GM18511 (cell line): ENCODE results near the gene LRRC7.
A peak's percentile ranks its signal among the peaks of the same experiment; 100 is the strongest.

Experiments
- ATAC-seq: cut with Tn5 transposase; IDR thresholded peaks from one replicate; pipeline ENCODE4 v1.9.1; 2021; ENCODE audit warnings: mild to moderate bottlenecking, moderate library complexity; ENCODE audit not compliant: unreplicated experiment

LRRC7 gene

DNA sequence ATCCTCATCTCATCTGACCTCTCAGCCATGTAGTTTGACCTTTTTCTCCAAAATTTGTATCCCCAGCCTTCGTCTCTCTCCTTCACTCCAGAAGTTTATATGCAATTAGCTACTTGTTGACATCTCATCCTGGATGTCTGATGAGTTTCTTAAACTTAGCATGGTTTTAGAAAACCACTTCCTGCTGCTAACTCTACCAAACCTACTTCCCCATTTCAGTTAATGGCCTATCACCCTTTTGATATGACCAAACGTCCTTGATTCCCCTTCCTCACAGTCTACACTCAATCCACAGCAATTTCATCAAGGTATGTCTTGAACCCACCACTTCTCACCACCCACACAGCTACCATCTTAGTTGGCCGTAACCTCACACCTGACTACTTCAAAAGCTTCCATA lies 515.8 kb downstream of the LRRC7 start:
- peak; percentile 83 for ATAC-seq

DNA sequence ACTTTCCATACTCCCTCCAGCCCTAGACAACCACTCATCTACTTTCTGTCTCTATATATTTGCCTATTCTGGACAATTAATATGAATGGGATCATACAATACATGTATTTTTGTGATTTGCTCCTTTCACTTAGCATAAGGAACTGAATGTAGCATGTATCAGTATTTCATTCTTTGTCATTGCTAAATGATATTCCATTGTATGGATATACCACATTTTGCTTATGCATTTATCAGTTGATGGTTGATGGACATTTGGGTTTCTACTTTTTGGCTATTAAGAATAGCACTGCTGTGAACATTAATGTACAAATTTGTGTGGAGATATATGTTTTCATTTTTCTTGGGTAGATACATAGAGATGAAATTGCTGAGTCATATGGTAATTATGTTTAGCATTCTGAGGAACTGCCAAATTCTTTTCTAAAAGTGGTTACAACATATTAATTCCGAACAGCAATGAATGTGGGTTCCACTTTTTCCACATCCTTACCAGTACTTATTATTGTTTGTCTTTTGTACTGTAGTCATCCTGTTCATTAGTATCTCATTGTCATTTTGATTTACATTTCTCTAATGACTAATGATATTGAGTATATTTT lies 516.7 kb downstream of the LRRC7 start:
- no peak for ATAC-seq

DNA sequence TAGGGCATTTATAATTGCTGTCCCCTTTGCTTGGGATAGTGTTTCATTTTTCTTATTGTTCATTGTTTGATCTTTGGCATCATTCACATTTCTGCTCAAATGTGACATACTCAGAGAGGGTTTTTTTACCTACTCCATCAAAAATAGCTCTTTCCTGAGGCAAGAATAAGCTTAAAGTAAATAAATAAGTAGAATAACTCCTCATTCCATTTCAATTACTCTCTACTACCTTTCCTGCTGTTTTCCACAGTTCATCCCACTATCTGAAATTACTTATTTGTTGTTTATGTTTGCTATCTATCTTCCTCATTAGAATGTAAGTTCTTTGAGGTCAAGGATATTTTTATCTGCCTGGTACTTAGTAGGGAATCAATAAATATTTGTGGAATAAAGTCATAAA lies 517.8 kb downstream of the LRRC7 start:
- no peak for ATAC-seq

DNA sequence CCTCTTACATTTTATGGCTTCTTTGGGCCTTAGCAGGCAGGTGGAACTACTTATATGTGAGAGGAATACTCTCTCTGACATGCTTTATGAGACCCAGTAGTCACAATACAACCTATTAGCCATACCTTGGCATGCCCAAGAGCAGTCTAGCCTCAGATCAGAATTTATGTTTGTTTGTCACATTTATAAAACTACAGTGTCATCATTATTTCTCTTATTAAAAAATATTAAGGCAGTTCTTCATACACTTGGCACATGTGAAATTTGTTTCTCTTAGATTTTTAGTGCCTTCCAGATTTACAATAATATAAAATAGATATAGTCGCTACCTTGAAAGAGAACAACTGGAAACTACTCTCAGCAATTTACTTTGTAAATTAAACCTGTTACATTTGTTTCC lies 519.2 kb downstream of the LRRC7 start:
- no peak for ATAC-seq

DNA sequence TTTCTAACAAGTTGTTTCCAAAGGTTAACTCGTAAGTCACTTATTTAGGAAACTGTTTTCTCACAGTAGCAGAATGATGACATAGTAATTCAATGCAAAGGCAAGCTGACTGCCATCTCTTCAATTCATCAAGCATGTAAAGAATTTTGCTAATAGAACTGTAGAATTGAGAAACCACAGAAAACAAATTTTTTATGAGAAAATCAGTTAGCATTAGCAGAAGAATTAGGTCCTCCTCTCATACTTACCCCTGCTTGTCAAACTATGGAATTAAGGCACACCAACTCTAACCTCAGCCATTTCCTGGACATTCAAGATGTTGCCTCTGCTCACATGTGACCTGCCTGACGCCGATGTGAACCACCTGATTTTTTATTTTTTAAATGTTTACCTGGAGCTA lies 522.4 kb downstream of the LRRC7 start:
- ATAC-seq, result no peak

DNA sequence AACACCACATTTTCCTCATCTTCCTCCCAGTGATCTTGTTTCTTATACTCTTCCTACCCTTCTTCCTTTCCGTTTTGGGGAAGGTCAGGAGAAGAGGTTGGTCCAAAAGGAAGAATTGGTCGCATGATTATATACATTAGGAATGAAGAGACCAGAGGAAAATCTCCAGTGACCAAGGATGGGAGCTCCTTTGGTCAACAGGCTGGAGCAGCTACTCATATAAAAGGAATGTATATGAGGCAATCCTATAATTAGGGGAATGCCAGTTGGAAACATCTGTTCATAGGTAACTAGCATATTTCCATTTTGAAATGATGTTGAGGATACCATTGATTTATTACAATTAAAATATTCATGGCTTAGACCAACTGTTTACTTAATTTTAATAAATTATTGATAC lies 523.2 kb downstream of the LRRC7 start:
- ATAC-seq, result no peak

DNA sequence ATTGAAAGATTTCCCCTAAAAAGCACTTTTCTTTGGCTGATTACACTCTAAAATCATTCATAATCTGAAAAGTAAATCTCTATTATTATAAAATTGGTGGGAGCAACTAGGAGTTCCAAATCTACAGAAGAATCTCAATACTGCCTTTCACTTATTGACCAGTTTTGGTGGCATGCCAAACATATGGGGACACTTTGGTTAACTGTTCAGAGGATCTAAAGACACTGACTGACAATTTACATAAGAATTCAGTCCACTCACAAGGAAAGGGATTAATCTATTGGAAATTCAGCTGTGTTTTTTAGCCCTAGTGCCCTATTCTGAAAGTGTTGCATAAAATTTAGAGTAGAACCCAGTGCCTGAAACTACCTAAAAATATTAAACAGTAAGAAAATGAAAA lies 524.1 kb downstream of the LRRC7 start:
- no peak for ATAC-seq

DNA sequence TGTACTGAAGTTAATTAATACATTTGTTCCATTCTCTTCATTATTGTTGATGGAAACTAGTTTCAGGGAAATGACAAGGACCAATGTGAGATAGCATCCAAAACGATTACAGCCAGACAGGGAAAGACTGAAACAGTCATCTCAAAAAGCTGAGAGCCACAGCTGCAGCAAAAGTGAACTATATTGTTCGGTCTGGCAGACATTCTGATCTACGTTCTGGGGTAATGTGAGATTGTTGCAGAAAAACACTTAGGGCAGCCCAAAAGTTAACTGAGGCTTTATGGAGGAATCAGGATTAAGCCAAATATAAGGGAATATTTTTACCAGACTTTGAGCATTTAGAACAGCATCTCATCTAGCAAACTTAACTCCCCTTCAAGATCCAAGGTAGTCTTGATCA lies 524.8 kb downstream of the LRRC7 start:
- ATAC-seq, result no peak

DNA sequence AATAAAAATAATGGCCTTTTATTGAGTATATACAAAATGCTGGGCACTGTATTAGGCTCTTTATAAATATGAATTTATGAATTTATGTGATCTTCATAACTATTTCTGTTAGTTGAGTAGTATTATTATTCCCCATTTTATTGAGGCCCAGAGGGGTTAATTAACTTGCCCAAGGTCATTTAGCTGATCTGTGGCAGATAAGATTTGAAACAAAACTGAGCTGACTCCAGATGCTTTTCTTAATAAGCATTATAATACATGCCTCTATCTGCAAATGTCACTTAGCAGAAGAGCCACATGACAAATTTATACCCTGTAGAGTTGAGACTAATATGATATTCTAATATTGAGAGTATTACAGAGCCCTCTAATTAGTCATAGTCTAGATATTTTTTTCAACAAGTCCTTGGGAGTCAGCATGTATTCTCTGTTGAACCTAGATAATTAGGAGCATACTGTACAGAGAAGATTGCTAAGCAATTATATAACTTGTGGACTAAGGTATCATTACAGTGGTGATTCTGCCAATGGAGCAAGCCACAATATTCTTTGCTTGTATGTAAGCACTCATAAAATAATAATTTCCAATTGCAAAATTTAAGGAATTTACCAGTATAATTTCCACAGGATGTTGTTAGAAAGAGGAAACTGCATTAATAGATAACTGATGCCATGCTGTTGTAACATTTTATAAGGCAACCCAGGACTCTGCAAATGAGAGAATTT lies 525.7 kb downstream of the LRRC7 start:
- ATAC-seq, result no peak

DNA sequence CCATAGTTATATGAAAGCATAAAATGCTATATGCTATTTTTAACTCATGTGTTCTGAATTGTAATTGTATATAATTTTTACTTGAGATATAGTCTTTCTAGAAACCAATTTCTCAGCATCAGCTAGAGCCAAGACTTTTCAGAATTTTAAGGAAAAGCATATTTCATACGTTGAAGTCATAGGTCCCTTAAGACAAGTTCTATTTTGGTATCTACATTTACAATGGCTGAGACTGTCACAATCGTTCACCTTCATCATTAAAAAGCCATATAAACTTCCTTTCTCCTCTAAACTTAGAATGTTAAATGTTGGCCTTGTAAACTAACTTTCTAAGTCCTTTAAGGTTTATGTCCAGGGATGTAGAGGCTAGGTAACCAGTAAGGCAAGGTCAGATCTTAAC lies 533.5 kb downstream of the LRRC7 start:
- ATAC-seq, result no peak

DNA sequence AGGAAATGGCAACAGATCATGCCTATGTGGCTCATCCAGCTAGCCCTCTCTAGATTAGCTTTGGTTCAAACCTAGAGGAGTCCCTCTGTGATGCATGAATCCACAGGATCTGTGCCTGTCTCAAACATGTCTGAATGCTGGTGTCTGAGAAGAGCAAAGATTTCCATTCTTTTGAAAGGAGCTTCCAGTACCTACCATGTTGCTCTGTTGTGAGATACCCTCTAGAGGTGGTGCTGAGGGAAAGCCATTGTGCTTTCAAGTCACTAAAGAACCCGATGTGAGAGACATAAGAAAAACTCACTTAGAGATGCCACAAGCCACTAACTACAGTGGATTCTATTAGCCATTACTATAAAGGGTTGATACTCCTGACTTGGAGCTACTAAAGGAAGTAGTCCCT lies 534.1 kb downstream of the LRRC7 start:
- no peak for ATAC-seq

DNA sequence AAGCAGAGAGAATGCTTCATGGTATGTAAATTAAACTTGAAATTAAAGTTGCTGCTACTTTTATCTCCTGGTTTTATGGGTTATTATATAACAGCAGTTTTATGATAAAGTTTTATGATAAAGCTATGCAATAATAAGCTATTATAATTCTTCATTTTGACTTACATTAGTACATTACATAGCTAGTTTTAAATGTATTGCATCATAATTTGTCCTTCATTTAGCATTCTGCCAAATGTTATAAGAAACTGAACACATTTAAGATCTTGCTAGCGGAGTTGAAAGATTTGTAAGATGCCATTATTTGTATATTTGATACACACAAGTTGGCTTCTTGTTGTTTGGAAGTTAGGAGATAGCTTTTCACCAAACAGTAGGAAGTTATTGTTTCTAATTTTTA lies 536.0 kb downstream of the LRRC7 start:
- ATAC-seq, result no peak

DNA sequence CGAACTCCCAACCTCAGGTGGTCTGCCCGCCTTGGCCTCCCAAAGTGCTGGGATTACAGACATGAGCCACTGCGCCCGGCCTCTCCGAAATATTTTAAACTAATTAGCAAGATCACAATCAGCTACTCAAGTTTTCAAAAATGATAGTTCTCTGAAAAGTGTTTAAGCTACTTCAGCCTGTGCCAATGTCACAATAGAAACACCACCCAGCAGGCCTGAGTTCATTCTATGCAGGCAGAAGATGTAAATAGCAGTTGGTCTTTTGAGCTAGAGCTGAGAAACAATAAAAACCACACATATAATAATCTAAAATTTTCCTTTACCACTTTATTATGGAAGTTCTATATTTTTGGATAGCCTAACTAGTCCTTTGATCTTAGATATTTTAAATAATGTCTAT lies 541.5 kb downstream of the LRRC7 start:
- ATAC-seq, result no peak

DNA sequence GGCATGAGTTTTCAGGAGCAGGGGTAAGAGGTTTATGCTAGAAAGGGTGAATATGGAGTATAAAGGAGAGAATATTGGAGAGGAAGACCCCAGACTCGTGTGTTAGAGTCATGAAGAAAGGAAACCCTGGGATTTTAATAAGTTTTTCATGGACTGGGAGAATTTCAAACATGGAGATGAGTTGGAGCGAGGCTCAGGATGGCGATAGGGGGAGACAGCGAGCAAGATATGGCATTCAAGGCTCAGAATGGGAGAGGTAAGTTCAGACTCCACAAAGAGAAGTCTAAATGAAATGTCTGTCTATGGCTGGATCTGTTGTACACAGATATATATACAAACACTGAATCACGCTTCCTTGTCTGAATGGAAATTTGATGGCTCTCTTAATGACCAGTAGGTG lies 545.1 kb downstream of the LRRC7 start:
- no peak for ATAC-seq

DNA sequence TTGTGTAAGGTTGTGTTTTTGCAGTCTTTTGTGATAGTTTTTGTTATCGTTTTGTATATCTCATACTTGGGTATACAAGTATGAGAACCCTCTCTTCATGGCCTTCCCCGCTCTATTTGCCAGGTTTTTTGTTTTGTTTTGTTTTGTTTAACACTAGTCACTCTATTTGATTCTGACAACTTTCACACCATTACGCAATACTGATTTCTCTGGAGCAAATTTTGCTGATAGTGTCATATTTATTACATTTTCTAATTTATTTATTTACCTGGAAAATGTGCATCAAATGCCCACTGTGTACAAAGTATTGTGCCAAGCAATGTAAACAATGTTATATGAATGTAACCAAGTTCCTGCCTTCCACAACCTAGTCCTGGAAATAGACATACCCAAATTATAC lies 547.6 kb downstream of the LRRC7 start:
- ATAC-seq, result no peak

DNA sequence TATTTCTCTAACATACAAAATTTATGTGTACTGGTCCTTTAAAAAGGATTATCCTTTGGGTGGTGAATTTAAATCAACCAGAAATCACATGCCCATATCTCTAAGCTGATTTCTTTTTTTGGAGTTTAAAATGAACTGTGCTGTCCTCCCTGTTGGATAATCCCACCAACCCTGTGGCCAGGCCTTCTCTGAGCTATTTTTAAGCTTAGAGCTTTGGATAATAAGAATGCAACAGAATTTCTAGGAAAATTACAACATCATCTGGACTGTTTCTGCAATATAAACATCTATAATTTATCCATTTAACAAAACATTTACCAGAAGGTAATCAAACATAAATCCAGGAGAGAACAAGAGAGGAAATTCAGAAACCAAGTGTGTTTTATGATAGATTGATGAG lies 549.3 kb downstream of the LRRC7 start:
- ATAC-seq, result no peak

DNA sequence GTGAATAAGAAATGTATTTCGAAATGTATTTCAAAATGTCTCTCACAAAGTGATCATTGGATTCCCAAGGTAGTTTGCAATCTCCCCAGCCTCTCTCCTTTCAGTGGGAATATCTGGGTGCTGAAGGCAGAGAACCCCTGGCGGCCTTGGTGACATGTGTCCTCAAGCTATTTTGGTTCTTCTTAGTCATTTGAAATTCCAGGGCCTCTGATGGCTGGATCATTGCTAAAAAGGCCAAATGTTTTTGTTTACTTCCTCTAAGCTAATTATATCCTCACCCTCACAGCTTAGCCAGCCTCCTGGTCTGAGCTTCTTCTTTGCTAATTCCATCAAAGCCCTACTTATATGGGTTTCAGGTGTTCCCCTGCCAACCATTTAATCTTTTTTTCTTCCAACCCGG lies 566.4 kb downstream of the LRRC7 start:
- no peak for ATAC-seq

DNA sequence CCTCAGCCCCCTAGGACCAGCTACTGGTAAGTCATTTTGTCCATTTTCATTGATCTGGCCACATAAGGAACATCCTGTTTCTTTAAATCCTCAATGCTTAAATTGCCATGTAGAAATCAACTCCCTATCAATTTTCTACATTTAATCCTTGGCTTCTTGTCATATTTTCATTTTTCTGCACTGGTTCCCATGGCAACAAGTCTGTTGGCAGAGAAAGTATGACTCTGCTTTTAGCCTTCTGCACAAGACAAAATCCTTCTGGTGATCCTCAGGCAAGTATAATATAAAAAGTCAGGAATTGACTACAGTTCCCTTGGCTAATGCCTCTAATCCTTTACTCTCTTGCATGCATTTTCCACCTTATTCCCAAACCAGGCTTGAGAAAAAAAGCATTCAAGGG lies 572.6 kb downstream of the LRRC7 start:
- no peak for ATAC-seq

DNA sequence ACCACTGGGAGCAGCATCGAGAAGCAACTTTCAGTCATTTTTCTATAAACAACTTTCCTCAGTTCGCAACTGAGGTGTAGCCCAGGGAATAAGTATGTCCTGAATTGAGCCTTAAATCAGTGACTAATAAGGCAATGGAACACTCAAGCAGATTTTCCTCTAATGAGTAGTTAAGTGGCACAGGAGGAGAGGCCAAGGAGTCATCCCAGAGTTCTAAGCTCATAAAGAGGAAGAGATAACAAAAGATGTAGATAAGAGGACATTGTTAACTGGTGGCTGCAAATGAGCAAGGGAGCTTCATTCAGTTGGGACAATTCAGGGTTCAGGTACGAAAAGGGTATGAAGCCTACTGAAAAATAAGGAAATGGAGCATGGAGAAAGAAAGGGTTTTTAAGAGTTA lies 573.2 kb downstream of the LRRC7 start:
- ATAC-seq, result no peak

DNA sequence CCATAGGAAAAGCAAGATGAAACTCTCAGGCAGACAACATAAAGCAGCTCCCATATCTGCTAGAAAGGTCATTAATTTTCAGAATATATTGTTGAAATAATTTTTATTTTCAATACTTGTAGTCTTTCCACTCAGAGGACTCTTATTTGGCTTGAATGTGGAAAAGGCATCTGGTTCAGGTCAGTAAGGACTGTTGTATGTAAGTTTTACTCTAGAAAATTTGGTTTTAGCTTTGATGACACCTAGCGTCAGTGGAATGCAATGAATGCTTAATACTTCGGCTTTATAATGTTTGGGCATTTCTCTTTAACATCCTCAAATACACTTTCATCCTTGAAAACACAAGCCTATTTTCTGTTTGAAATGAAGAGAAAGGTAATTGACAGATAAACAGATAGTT lies 574.4 kb downstream of the LRRC7 start:
- ATAC-seq, result no peak

DNA sequence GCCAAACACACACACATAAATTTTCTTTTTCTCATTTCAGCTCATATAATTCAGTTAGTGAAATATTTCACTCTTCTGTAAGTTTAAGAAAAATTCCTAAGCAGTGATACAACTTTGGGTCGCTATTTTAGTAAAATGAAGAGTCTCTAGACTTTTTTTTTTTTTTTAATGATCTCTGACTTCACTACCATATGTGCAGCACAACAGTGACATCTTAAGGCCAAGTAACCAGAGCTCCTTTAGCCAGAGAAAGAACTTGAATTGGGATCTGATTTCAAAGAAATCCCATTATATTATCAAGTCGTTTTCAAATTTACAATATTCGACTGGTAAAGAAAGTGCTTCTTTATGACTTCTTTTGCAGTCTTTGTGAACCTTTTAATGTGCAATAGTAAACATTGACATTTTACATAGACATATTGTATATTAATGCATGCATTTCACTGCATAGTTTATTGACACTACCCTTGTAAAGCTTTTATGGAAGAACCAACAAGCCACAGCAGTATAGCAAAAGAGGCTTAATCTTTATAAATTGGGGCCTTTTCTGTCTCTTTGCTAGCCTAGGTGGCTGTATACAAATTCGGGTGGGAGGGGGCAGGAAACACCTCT lies 575.4 kb downstream of the LRRC7 start:
- ATAC-seq, result no peak

DNA sequence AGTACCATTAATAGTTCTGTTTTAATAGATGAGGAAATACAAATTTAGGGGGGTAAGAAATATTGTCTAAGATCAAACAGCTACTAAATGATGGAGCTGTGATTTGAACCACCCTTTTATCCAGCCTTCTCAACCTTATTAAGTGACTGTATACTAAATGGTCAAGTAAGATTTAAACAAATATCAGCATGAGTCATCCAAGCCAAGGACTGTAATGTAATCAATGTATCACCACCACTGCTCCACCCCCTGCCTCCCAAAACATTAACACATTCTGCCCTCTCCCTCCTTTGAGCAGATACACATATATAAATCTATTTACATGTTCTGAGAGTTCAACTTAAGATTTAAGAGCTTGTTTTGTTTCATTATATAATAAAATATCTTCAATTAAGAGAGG lies 578.8 kb downstream of the LRRC7 start:
- ATAC-seq, result no peak

DNA sequence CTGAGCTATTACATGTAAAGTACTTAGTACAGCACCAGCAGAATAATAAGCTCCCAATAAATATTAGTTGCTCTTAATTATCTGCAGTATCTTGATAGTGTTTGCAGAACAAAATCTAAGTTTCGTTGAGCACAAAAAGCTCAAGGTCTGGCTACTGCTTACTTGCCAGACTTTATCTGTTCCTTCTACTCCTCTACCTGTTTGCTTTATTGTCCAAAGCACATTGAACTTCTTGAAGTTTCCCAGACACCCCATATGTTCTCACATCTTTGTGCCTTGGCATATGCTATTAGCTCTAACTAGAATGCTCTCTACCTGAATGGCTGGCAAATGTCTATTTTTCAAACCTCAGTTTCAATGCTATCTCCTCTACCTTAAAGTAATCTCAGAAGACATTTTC lies 582.7 kb downstream of the LRRC7 start:
- ATAC-seq, result no peak
